K562 (cell line): ENCODE measurements around the gene BBC3. TPM values are rescaled to one million over a fixed set of nuclear protein-coding genes. Genes with fewer than 3 reads are reported as not detected.

Source experiments
- CBX8 ChIP-seq: fragments of 200-600 bp; sonication (generic); IDR thresholded peaks from 2 replicates; pipeline ENCODE4 v1.6.1; 2012; ENCODE audit warnings: borderline replicate concordance, mixed run types, low read depth, mild to moderate bottlenecking, moderate library complexity, mixed read lengths, low read length, control low read depth, inconsistent platforms; ENCODE audit not compliant: poor library complexity, severe bottlenecking; ENCODE audit errors: extremely low read depth
- CSDE1 ChIP-seq, 2 experiments: fragments of 450-650 bp; IDR thresholded peaks; 2 replicates each; pipeline ENCODE4 v1.6.1; 2016; ENCODE audit warnings: mild to moderate bottlenecking in 1 of 2
- HDAC1 ChIP-seq, 2 experiments: fragments of 450-650 bp; IDR thresholded peaks; 2 replicates each; pipeline ENCODE4 v1.6.1; 2016 to 2017; ENCODE audit warnings: inconsistent platforms in 1 of 2, mild to moderate bottlenecking in 1 of 2, moderate library complexity in 1 of 2
- ILF3 ChIP-seq: fragments of 450-650 bp; IDR thresholded peaks from 2 replicates; pipeline ENCODE4 v1.6.1; 2018; ENCODE audit warnings: antibody characterized with exemption, mild to moderate bottlenecking, moderate library complexity, borderline replicate concordance
- ILK ChIP-seq: fragments of 450-650 bp; IDR thresholded peaks from 2 replicates; pipeline ENCODE4 v1.6.1; 2016; ENCODE audit warnings: missing genetic modification characterization, low read depth, mild to moderate bottlenecking, missing compliant biosample characterization, moderate library complexity, borderline replicate concordance
- KAT7 ChIP-seq: sonication (generic); formaldehyde crosslinking; IDR thresholded peaks from 2 replicates; pipeline ENCODE4 v1.8.0; 2022; ENCODE audit warnings: missing genetic modification reagents, mild to moderate bottlenecking, borderline replicate concordance
- NCOR1 ChIP-seq: fragments of 450-650 bp; IDR thresholded peaks from 2 replicates; pipeline ENCODE4 v1.6.1; 2016; ENCODE audit warnings: mild to moderate bottlenecking, moderate library complexity
- RB1 ChIP-seq: fragments of 450-650 bp; IDR thresholded peaks from 2 replicates; pipeline ENCODE4 v1.6.1; 2017; ENCODE audit warnings: low read depth, mild to moderate bottlenecking
- RBM17 ChIP-seq: fragments of 200-400 bp; formaldehyde crosslinking; IDR thresholded peaks from 2 replicates; pipeline ENCODE4 v1.6.1; 2017; ENCODE audit warnings: low read depth, mild to moderate bottlenecking, low read length, borderline replicate concordance
- SMC3 ChIP-seq: conservative IDR thresholded peaks from 2 replicates; pipeline ENCODE4 v1.6.1; 2011; ENCODE audit warnings: low read depth, low read length, improper control_type of control experiment; ENCODE audit not compliant: insufficient read depth
- SOX6 ChIP-seq: fragments of 450-650 bp; IDR thresholded peaks from 2 replicates; pipeline ENCODE4 v1.6.1; 2014; ENCODE audit warnings: mild to moderate bottlenecking
- STAG1 ChIP-seq: sonication (generic); formaldehyde crosslinking; IDR thresholded peaks from 2 replicates; pipeline ENCODE4 v1.5.0; 2020; ENCODE audit warnings: missing genetic modification reagents, borderline replicate concordance
- TEAD1 ChIP-seq, 2 experiments: fragments of 450-650 bp in 1 of 2; sonication (generic) in 1 of 2; formaldehyde crosslinking; IDR thresholded peaks; 2 replicates each; pipeline versions ENCODE4 v1.4.0 to v1.8.0; 2020 to 2022; ENCODE audit warnings: mild to moderate bottlenecking in 2 of 2, missing genetic modification reagents in 1 of 2
- ZNF165 ChIP-seq: fragments of 250-450 bp; sonication (Bioruptor Pico); IDR thresholded peaks from 2 replicates; pipeline ENCODE4 v1.4.0; 2020; ENCODE audit warnings: borderline replicate concordance
- ZNF174 ChIP-seq: fragments of 250-450 bp; sonication (Bioruptor Pico); IDR thresholded peaks from 2 replicates; pipeline ENCODE4 v1.4.0; 2020; ENCODE audit warnings: mild to moderate bottlenecking
- ZNF354B ChIP-seq: fragments of 250-450 bp; sonication (Bioruptor Pico); IDR thresholded peaks from 2 replicates; pipeline ENCODE4 v1.4.0; 2020
- ZNF764 ChIP-seq: fragments of 250-450 bp; sonication (Bioruptor Pico); IDR thresholded peaks from 2 replicates; pipeline ENCODE4 v1.4.0; 2020; ENCODE audit warnings: low read depth, mild to moderate bottlenecking, moderate library complexity
- polyA plus RNA-seq, 8 experiments: library from polyadenylated mRNA; depleted of rRNA in 4 of 8; stranded (reverse) in 5 of 8; unstranded in 3 of 8; fragments of >200 nt; fragmentation: Nextera tagmentation in 2 of 8; fragmentation: Illumina TruSeq in 1 of 8; extraction: Ambion mirVana in 2 of 8; extraction: Trizol in 1 of 8; gene quantifications; 2 replicates each; pipeline versions ENCODE4 v1.2.1 to v1.2.3, GENCODE V29; 2011 to 2014; ENCODE audit warnings: inconsistent platforms in 1 of 8, missing spikeins in 1 of 8
- total RNA-seq, 7 experiments: library from RNA; depleted of rRNA in 6 of 7; stranded (reverse); fragments of >200 nt in 6 of 7; fragmentation: Illumina TruSeq in 2 of 7; extraction: Trizol in 2 of 7; gene quantifications; 2 replicates each; pipeline versions ENCODE4 v1.2.1 to v1.2.3, GENCODE V29; 2011 to 2021; ENCODE audit warnings: low replicate concordance in 1 of 7
- TF ChIP-seq, protein P1 (sequence below): fragments of 450-650 bp; IDR thresholded peaks from 2 replicates; pipeline ENCODE4 v1.6.1; 2016; ENCODE audit warnings: mild to moderate bottlenecking
- TF ChIP-seq, protein P2 (sequence below): sonication (generic); formaldehyde crosslinking; IDR thresholded peaks from 2 replicates; pipeline ENCODE4 v1.8.0; 2022; ENCODE audit warnings: missing genetic modification reagents, mild to moderate bottlenecking, borderline replicate concordance
- TF ChIP-seq, protein P3 (sequence below): fragments of 250-450 bp; sonication (Bioruptor Pico); IDR thresholded peaks from 2 replicates; pipeline ENCODE4 v1.8.0; 2022; ENCODE audit warnings: moderate library complexity, mild to moderate bottlenecking, inconsistent platforms

The BBC3 gene
- total and polyA plus RNA-seq, 9 of the 15 experiments (the other 6 are each of a cell fraction or from before 2014, with no cell fraction given): 0.15 to 30.7 (median 4.8) TPM

DNA sequence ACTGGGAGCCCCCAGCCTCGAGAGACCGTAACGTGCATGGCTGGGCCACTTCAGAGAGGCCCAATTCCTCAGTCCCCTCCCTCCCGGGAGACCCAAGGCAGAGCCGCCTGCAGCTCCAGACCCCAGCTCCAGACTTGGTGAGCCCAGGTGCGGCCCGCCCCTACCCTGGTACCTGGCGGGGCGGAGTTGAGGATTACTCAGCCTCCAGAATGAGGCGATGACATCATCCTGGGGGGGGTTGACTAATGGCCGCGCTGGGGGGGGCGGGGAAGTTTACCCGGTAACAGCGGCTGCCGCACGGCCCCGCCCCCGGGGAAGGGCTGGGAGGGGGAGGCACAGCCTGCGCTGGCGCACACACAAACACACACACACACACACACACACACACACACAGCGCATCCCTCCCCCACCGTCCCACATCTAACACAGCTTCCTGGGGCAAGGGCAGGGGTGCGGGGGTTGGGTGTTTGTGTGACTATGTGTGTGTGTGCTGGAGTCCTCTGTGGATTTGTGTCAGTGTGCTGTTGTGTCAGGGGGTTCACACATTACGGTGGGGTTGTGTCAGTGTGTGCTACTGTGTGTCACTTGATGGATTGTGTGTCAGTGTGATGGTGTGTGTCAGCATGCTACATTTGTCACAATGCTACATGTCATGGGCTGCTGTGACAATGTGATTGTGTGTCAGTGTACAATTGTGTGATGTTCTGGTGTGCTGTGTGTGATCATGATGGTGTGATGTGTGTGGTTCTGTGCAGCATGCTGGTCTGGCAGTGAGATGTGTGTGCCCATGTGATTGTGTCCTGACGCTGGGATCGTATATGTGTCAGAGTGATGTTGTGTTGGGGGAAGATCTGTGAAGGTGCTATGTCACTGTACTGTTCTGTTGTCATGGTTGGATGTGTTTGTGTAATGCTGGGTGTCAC is 10.3 kb upstream of the BBC3 start (continued):
- TF ChIP-seq, protein P1, sequence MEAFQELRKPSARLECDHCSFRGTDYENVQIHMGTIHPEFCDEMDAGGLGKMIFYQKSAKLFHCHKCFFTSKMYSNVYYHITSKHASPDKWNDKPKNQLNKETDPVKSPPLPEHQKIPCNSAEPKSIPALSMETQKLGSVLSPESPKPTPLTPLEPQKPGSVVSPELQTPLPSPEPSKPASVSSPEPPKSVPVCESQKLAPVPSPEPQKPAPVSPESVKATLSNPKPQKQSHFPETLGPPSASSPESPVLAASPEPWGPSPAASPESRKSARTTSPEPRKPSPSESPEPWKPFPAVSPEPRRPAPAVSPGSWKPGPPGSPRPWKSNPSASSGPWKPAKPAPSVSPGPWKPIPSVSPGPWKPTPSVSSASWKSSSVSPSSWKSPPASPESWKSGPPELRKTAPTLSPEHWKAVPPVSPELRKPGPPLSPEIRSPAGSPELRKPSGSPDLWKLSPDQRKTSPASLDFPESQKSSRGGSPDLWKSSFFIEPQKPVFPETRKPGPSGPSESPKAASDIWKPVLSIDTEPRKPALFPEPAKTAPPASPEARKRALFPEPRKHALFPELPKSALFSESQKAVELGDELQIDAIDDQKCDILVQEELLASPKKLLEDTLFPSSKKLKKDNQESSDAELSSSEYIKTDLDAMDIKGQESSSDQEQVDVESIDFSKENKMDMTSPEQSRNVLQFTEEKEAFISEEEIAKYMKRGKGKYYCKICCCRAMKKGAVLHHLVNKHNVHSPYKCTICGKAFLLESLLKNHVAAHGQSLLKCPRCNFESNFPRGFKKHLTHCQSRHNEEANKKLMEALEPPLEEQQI: no peak
- TF ChIP-seq ZNF354B (CRISPR knock-in tag): no peak
- TF ChIP-seq STAG1 (CRISPR knock-in tag): no peak
- no peak; a peak in 1 of 4 replicates for TF ChIP-seq CSDE1 (IDR thresholded peaks at IDR 0.05)
- no peak for TF ChIP-seq ILF3
- TF ChIP-seq ZNF764 (CRISPR knock-in tag): no peak
- no peak for TF ChIP-seq ZNF165 (CRISPR knock-in tag)
- TF ChIP-seq, protein P2, sequence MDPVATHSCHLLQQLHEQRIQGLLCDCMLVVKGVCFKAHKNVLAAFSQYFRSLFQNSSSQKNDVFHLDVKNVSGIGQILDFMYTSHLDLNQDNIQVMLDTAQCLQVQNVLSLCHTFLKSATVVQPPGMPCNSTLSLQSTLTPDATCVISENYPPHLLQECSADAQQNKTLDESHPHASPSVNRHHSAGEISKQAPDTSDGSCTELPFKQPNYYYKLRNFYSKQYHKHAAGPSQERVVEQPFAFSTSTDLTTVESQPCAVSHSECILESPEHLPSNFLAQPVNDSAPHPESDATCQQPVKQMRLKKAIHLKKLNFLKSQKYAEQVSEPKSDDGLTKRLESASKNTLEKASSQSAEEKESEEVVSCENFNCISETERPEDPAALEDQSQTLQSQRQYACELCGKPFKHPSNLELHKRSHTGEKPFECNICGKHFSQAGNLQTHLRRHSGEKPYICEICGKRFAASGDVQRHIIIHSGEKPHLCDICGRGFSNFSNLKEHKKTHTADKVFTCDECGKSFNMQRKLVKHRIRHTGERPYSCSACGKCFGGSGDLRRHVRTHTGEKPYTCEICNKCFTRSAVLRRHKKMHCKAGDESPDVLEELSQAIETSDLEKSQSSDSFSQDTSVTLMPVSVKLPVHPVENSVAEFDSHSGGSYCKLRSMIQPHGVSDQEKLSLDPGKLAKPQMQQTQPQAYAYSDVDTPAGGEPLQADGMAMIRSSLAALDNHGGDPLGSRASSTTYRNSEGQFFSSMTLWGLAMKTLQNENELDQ: no peak
- TF ChIP-seq HDAC1 (IDR thresholded peaks at IDR 0.05): 0 out of 4 replicates have a peak, but pooled peaks of 1 of the 2 experiments have one; percentile 66
- TF ChIP-seq, protein P3, sequence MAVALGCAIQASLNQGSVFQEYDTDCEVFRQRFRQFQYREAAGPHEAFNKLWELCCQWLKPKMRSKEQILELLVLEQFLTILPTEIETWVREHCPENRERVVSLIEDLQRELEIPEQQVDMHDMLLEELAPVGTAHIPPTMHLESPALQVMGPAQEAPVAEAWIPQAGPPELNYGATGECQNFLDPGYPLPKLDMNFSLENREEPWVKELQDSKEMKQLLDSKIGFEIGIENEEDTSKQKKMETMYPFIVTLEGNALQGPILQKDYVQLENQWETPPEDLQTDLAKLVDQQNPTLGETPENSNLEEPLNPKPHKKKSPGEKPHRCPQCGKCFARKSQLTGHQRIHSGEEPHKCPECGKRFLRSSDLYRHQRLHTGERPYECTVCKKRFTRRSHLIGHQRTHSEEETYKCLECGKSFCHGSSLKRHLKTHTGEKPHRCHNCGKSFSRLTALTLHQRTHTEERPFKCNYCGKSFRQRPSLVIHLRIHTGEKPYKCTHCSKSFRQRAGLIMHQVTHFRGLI (CRISPR knock-in tag): no peak
- no peak for TF ChIP-seq RBM17
- TF ChIP-seq ZNF174 (CRISPR knock-in tag): no peak
- TF ChIP-seq KAT7 (CRISPR knock-in tag): no peak
- TF ChIP-seq SOX6: peak; percentile 14; the same call in 1 of the 2 replicates
- peak; percentile 67 for TF ChIP-seq NCOR1
- TF ChIP-seq CBX8: no peak
- 0 out of 2 replicates have a peak, but pooled peaks have one; percentile 30 for TF ChIP-seq RB1
- no peak for TF ChIP-seq ILK (tag)
- no peak for TF ChIP-seq SMC3
- no peak for TF ChIP-seq TEAD1 (CRISPR knock-in tag; IDR thresholded peaks at IDR 0.05)
